ENCODE data around the gene IL20. TPM values are rescaled to one million over a fixed set of nuclear protein-coding genes. Genes with fewer than 3 reads are reported as not detected.

IL20 gene
- total RNA-seq, 1 donor from 2014 or later = not detected

Other genes starting within 250 kb of the IL20 start
- gene DYRK3, start 230.1 kb upstream of the IL20 start, total RNA-seq = 4.8 TPM
- gene MAPKAPK2, start 180.7 kb upstream of the IL20 start, total RNA-seq = 69.8 TPM
- gene IL19, start 94.8 kb upstream of the IL20 start, total RNA-seq = not detected
- gene IL10, start 93.1 kb upstream of the IL20 start, total RNA-seq = 0.68 TPM
- not detected for gene IL24, start 31.8 kb downstream of the IL20 start, total RNA-seq
- 17.1 TPM for gene FCMR, start 56.3 kb downstream of the IL20 start, total RNA-seq
- 670 TPM for gene PIGR, start 80.8 kb downstream of the IL20 start, total RNA-seq
- gene FCAMR, start 104.8 kb downstream of the IL20 start, total RNA-seq = not detected
- 45.7 TPM for gene C1orf116, start 167.1 kb downstream of the IL20 start, total RNA-seq
- gene YOD1, start 185.6 kb downstream of the IL20 start, total RNA-seq = 9.8 TPM
- 27.0 TPM for gene PFKFB2, start 187.7 kb downstream of the IL20 start, total RNA-seq
- 0.34 TPM for gene C4BPB, start 223.2 kb downstream of the IL20 start, total RNA-seq
- gene C4BPA, start 238.6 kb downstream of the IL20 start, total RNA-seq = 0.21 TPM

All from ureter (tissue), 1 donor.